Medulla oblongata (tissue), 1 donor: Measurements from ENCODE around the gene MRPL55.

Experiments used
- DNase-seq: peaks from one replicate; pipeline ENCODE4 v3.0.0-alpha.2; 2015; ENCODE audit errors: extremely low spot score

MRPL55 gene

DNA sequence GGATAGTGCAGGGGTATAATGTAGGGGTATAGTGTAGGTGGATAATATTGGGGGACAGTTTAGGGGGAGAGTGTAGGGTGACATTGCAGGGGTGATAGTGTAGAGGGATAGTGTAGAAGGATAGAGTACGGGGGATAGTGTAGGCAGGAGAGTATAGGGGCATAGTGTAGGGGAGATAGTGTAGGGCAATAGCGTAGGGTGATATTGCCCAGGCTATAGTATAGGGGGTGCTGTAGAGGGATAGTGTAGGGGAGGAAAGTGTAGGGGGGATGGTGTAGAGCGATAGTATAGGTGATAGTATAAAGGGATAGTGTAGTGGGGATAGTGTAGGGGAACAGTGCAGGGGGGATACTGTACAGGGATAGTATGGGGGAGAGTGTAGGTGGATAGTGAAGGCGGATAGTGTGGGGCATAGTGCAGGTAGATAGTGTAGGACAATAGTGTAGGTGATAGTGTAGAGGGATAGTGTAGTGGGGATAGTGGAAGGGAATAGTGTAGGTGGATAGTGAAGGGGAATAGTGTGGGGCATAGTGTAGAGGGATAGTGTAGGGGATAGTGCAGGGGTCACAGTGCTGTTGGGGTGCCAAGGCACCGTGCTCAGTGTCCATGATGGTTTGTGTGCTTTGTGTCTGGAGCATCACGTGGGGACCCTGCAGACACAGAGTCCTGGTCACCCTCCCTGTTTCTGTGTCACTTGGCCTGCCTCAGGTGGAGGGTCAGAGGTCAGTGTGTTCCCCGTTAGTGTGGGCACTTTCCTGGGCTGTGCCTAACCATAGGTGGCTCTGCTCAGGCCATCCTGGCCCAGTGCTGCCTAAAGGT lies 37.1 kb downstream of the MRPL55 start:
- DNase-seq: no peak

DNA sequence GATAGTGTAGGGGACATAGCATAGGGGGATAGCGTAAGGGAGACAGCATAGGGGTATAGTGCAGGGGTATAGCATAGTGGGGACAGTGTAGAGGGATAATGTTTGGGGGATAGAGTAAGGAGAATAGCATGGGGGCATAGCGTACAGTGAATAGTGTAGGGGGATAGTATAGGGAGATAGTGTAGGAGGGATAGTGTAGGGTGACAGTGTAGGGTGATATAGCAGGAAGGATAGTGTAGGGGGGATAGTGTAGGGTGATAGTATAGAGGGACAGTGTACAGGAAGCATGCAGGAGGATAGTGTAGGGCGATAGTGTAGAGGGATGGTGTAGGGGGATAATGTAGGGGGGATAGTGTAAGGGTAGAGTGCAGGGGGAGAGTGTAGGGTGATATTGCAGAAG lies 38.2 kb downstream of the MRPL55 start:
- no peak for DNase-seq

DNA sequence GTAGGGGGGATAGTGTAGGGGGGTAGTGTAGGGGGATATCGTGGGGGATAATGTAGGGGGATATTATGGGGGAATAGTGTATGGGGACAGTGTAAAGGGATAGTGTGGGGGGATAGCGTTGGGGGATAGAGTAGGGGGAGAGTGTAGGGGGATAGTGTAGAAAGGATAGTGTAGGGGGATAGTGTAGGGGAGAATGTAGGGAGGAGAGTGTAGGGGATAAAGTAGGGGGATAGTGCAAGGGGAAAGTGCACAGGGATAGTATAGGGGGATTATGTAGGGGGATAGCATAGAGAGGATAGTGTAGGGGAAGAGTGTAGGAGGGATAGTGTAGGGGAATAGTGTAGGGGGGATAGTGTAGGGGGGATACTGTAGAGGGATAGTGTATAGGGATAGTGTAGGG lies 38.9 kb downstream of the MRPL55 start:
- no peak for DNase-seq

DNA sequence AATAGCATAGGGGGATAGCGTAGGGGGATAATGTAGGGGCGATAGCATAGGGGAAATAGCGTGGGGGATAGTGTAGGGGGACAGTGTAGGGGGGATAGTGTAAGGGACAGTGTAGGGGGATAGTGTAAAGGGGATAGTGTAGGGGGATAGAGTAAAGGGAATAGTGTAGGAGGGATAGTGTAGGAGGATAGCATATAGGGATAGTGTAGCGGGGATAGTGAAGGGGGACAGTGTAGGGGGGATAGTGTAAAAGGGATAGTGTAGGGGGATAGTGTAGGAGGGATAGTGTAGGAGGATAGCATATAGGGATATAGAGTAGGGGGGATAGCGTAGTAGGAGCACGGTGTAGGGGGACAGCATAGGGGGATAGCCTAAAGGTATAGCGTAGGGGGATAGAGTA lies 40.7 kb downstream of the MRPL55 start:
- no peak for DNase-seq

DNA sequence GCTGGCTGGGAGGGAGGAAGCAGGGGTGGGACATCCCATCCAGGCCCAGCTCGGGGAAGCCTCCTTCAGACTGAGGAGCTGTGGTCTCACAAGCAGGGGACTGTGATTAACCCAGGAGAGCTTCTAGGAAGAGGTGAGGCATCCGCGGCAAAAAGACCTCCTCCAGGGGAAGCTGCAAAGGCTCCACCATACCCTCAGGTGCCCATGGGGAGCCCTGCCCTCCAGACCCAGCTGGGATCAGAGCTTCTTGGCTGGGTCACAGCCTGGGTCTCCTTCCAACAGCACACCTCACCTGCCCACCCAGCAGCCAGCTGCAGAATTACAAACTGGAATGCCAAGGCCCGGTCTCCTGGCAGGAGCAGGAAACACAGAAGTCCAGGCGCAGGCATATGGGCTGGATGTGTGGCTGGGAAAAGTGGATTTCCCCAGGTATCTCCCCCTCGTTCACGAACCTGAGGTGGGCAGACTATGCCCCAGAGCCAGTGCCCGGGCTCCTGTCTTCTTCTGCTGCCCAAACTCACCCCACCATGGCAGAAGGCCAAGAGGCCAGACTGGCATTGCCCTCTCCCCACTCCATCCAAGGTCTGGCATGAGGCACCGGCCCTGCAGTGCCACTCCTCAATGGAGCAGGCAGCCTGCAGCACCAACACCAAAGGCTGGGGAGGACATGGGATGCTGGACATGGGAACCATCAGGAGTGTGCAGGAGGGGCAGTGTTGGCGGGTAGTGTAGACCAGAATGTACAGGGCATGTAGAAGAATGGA lies 42.0 kb downstream of the MRPL55 start:
- no peak for DNase-seq

DNA sequence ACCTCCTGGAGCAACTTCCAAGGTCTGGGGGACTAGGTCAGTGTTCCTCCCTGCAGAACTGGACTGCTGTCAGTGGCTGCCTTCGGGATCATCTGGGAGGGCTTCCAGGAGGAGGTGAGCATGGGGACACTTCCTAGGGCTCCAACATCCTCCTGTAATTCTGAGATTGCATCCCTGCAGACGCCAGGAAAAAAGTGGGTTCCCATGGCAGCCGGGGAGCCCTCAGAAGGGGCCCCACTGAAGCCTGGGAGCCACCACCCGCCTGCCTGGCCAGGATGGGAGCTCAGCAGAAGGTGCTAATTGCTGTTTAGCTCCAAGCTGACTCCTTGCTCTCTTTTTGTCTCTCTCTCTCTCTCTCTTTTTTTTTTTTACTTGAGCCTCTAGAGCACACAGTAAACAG lies 42.7 kb downstream of the MRPL55 start:
- no peak for DNase-seq

DNA sequence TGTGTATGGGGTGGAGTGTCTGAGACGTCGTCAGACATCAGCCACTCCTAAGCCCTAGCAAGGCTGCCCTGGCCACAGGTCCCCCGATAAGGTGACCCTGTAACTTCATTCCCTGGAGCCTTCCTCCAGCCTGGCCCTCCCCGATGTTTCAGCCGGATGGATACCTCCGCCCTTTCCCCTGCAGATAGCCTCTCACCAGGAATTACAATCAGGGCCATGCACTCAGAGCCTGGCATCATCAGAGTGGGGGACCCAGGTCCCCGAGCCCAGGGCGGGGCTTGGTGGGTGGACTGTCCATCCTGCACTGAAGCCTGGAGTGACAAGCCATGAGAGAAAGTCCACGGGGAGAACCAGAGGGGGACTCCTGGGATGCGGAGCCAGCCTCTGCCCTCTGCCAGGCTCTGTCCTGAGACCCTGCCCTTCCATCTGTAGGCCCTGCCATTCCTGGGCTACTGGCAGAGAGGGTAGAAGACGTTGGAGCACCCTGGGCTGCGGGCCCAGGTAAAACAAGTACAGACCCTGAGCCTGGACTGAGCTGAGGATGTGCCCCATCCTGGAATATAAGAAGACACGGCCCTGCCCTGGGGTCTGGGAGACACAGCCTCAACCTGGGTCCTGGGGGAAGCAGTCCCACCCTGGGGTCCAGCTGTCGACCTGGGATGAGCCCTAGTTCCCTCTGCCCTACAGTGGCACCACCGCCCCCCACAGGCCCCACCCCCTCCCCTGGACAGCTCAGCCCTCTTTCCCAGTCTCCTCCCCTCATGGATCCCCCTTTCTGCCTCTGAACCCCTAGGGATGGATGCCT lies 43.4 kb downstream of the MRPL55 start:
- DNase-seq: no peak

DNA sequence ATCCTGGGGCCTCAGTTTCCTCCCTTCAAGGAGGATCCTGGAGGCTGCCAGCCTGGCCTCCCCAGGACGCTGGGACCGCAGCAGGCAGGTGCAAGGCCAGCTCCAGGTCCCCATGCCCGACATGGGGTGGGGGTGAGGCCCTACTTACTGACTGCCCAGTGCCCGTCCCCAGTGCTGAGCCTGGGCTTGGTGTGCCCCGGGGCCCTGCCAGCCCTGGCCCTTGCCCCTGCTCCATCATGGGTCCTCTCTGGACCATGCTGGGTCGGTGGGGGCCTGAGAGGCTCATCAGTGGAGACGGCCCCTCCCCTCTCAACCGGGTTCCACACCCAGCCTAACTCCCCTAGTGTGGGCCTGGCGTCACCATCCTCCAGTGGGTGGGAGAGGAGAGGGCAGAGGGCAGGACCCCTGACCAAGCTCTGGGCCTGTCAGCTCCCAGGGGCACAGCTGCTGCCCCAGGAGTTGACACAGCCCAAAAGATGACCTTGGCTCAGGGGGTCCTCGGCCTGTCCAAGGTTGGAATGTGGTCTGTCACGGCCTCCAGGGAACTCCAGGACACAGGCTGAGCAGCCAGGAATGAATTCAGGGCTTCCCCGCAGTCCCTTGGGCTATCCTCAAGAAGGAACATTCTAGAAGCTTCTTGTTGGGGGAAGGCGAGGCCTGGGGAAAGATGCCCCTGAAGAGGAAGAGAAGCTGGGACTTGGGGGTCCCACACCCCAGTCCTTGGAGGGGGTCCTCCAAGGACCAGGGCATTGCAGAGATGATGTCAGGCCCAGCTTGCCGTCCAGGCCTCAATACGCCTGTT lies 44.2 kb downstream of the MRPL55 start:
- no peak for DNase-seq

DNA sequence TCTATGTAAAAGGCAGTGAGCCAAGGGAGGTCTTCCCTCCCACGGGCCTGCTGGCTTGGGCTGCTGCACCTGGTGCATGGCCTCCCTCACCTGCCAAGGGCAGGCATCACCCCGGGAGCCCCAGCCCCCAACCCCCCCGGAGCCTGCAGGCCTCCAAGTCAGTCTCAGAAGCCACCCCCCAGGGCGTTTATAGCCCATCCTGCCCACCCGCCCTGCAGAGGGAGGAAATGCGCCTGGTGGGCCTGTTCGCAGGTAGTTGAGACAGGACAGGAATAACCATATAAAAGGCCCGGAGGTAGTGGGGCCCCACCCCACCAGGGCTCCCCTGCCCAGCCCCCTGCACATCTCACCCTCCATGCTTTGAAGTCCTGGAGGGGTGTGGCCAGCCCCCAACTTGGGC lies 44.8 kb downstream of the MRPL55 start:
- DNase-seq: no peak

DNA sequence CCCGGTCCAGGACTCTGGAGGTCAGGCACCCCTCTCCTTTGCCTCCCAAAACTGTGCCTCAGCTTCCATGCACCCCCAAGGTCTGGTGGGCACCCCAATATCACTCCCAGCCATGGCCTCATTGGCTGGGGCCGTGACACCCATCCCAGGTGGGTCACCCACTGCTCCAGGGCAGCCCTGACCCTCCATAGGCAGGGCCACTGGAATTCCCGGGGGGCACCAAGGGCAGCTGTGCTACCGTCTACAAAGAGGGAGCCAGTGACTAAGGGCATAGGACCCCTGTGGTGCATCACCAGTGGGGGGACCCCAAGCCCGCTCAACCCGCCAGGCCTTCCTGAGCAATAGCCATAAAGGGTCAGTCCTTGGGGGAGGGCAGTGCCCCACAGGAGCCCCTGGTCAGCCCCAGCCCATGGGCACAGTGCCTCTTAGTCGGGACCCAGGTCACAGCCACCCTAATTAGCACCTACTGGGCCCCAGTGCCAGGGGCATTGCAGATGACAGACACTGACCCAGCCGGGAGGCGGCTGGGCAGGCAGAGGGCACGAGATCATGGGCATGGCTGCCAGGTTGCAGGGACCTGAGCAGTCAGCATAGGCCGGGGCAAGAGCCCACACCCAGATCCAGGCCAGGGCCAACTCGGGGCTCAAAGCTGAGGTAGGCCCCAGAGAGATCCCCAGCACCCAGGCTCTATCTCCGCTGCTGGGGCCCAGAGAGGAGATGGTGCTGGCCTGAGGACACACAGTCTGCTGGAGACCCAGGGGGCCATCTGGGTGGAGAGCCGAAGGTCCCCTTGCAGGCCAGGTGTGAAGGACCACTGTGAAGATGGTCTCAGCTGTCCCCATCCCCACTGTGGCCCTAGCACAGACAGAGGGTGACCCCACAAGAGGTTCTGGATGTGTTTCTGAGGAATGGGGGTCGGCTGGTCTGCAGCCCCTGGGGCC lies 45.6 kb downstream of the MRPL55 start:
- no peak for DNase-seq

DNA sequence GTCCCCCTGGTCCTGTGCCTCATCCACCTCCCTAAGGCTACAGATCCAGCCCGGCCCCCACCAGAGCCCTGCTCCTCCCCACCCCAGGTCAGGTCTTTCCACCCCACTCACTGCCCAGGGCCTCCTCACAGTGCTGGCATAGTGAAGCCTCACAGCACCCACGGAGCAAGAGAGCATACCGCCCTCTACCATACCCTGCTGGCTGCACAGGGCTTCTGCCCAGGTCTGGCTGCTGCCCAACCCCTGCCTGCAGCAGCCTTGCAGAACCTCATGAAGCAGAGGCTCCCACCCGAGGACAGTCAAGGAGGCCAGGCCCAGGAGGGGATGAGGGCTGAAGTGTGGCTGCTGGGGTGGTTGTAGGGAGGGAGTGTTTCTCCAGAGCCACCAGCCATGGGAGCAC lies 46.3 kb downstream of the MRPL55 start:
- DNase-seq: no peak

DNA sequence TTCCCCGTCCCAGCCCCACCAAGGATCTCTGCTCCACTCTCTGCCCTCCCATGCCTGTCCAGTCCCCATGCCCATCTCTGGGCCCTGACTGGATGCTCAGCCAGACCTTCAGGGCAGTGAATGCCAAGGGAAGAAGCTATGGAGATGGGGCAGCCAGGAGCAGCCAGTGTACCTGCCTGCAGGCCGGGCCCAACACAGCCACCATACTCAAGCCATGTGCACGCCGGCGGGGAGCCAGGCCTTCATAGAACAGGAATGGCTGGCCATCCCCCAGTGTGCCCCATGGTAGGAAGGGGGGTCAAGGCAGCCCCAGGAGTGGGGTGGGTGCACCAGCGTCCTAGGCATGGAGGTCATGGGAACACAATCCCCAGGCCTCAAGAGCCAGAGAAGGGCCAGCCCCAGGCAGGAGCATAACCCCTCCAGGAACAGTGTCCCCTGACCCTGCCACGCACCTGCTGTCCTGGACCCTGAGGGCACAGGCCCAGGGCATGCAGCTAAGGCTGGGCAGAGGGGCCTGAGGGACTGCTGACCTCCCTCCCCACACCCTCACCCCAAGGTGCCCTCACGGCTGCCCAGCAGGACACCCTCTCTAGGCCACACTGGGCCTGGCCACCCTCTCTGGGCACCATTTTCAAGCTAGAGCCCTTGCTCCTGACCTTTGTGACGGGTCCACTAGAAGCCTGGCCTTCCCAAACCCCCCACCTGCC lies 46.9 kb downstream of the MRPL55 start:
- DNase-seq: no peak

DNA sequence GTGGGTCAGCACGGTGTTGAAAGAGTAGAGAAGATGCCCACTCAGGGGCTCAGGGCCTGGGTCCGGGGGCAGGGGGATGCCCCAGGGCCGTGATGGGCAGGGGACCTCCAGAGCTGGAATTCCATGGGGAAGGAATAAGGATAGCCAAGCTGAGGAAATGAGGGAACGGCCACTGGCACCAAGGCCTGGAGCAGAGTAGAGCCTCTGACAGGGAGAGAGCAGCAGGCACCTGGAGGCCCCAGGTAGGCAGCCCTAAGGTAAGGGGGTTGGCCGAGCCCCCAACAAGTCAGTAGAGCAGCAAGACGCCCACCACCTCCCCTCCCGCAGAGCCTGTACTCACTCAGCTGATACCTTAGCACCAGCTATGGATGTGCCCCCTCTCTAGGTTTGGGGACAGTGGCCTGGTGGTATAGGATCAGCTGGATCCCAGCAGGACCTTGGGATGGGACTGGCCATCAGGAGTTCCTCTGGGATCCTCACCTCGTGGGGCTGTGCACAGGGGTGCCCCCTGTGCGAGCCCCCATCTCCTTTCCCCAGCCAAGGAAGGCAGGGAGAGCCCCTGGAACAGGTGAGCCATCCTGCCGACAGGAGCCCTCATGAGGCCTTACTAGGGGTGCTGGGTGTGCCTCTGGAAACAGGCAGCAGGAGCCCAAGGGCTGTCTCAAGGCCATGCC lies 47.6 kb downstream of the MRPL55 start:
- DNase-seq: no peak

DNA sequence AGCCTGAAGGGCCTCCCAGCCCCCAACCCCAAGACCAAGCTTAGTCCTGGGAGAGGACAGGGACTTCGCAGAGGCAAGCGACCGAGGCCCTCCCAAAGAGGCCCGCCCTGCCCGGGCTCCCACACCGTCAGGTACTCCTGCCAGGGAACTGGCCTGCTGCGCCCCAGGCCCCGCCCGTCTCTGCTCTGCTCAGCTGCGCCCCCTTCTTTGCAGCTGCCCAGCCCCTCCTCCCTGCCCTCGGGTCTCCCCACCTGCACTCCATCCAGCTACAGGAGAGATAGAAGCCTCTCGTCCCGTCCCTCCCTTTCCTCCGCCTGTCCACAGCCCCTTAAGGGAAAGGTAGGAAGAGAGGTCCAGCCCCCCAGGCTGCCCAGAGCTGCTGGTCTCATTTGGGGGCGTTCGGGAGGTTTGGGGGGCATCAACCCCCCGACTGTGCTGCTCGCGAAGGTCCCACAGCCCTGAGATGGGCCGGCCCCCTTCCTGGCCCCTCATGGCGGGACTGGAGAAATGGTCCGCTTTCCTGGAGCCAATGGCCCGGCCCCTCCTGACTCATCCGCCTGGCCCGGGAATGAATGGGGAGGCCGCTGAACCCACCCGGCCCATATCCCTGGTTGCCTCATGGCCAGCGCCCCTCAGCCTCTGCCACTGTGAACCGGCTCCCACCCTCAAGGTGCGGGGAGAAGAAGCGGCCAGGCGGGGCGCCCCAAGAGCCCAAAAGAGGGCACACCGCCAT lies 48.5 kb downstream of the MRPL55 start:
- DNase-seq: no peak

DNA sequence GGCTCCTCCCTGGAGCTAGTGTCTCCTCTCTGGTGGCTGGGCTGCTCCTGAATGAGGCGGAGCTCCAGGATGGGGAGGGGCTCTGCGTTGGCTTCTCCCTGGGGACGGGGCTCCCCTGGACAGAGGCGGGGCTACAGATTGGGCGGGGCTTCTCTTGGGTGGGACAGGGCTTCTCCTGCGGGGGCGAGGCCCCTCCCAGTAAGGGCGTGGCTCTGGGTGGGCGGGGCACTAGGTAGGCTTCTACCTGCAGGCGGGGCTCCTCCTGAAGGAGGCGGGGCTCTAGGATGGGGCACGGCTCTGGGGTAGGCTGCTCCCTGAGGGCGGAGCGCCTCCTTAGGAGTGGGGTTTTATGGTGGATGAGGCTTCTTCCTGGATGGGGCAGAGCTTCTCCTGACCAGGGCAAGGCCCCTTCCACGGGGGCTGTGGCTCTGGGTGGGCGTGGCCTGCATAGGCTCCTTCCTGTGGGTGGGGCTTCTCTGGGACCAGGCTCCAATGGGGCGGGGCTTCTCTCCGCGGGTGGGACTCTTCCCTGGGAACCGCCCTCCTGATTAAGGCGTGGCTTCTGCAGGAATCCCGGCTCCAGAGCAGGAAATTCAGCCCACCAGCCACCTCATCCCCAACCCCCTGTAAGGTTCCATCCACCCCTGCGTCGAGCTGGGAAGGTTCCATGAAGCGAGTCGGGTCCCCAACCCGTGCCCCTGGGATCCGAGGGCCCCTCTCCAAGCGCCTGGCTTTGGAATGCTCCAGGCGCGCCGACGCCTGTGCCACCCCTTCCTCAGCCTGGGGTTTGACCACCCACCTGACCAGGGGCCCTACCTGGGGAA lies 49.3 kb downstream of the MRPL55 start:
- no peak for DNase-seq

DNA sequence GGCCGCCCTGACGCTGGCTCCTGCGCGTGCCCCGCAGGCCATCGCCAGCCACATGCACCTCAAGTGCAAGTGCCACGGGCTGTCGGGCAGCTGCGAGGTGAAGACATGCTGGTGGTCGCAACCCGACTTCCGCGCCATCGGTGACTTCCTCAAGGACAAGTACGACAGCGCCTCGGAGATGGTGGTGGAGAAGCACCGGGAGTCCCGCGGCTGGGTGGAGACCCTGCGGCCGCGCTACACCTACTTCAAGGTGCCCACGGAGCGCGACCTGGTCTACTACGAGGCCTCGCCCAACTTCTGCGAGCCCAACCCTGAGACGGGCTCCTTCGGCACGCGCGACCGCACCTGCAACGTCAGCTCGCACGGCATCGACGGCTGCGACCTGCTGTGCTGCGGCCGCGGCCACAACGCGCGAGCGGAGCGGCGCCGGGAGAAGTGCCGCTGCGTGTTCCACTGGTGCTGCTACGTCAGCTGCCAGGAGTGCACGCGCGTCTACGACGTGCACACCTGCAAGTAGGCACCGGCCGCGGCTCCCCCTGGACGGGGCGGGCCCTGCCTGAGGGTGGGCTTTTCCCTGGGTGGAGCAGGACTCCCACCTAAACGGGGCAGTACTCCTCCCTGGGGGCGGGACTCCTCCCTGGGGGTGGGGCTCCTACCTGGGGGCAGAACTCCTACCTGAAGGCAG lies 50.0 kb downstream of the MRPL55 start:
- DNase-seq: no peak
